Peyer's patch (tissue), 4 donors: ENCODE data around the gene MFAP4. TPM values are rescaled to one million over a fixed set of nuclear protein-coding genes. Genes with fewer than 3 reads are reported as not detected.

ENCODE experiments used
- DNase-seq, 3 donors: peaks; one replicate each; pipeline ENCODE4 v3.0.0-alpha.2; 2017 to 2019
- H3K27ac ChIP-seq, 4 donors: fragments of 200-600 bp; sonication (generic); one replicate each; pipeline ENCODE4 v1.5.1; 2016 to 2019
- H3K27me3 ChIP-seq, 2 donors: fragments of 200-600 bp; sonication (generic); one replicate each; pipeline ENCODE4 v1.5.1; 2019
- H3K36me3 ChIP-seq, 3 donors: fragments of 200-600 bp; sonication (generic); one replicate each; pipeline ENCODE4 v1.5.1; 2016 to 2019
- H3K4me1 ChIP-seq, 4 donors: fragments of 200-600 bp; sonication (generic); one replicate each; pipeline ENCODE4 v1.5.1; 2016 to 2019
- H3K4me3 ChIP-seq, 4 donors: fragments of 200-600 bp; sonication (generic); 1 replicate in 3 of 4; 2 replicates in 1 of 4; pipeline ENCODE4 v1.5.1; 2016 to 2019; ENCODE audit warnings: mild to moderate bottlenecking in 1 of 4
- H3K9me3 ChIP-seq, 4 donors: fragments of 200-600 bp; sonication (generic); one replicate each; pipeline ENCODE4 v1.5.1; 2016 to 2019; ENCODE audit warnings: mild to moderate bottlenecking in 1 of 4
- CTCF ChIP-seq, 6 experiments: fragments of 450-650 bp in 4 of 6; fragments of 200-600 bp in 2 of 6; sonication (generic) in 1 of 6; IDR thresholded peaks; one replicate each; pipeline ENCODE4 v1.5.1; 2017 to 2019; ENCODE audit warnings: antibody characterized with exemption in 6 of 6, mild to moderate bottlenecking in 3 of 6, moderate library complexity in 1 of 6
- POLR2A ChIP-seq, 2 donors: fragments of 450-650 bp; IDR thresholded peaks; one replicate each; pipeline ENCODE4 v1.5.1; 2017; ENCODE audit warnings: antibody characterized with exemption in 2 of 2, mild to moderate bottlenecking in 2 of 2, moderate library complexity in 2 of 2
- total RNA-seq, 4 donors: library from RNA; depleted of rRNA; stranded (reverse); fragments of >200 nt; gene quantifications; one replicate each; pipeline ENCODE4 v1.1.0, GENCODE V29; 2016

The MFAP4 gene
- total RNA-seq, 4 donors from 2014 or later: 12.6 to 70.8 (median 43.9) TPM

GRCh38 chr17:19387921-19388521, 1.0 kb upstream of the MFAP4 start:
- DNase-seq: peak in 1 of 3 donors; percentile 71
- peaks cover 0 to 62% (median 7%) of the 10 kb centered on the region in 4 donors for H3K4me1 ChIP-seq

GRCh38 chr17:19386051-19386929, 700 bp downstream of the MFAP4 start:
- peak overlapping the region; percentile 72 to 92 (median 84) for H3K27ac ChIP-seq
- H3K27me3 ChIP-seq: no peaks in the 10 kb centered on the region
- DNase-seq: peak in 1 of 3 donors; percentile 78
- H3K36me3 ChIP-seq: peaks cover 0 to 33% (median 0%) of the 10 kb centered on the region in 3 donors
- H3K9me3 ChIP-seq: no peaks in the 10 kb centered on the region
- peaks cover 0 to 68% (median 7%) of the 10 kb centered on the region in 4 donors for H3K4me1 ChIP-seq
- H3K4me3 ChIP-seq: peak overlapping the region in 2 of 4 donors; percentile 3 to 38
- TF ChIP-seq CTCF (IDR thresholded peaks at IDR 0.05) (no peak), POLR2A (IDR thresholded peaks at IDR 0.05) (peak in 1 of 2 donors; percentile 17)

More at GRCh38 chr17:19387921-19388521, 1.0 kb upstream of the MFAP4 start:
- Histone ChIP-seq H3K27me3 (no peaks in the 10 kb centered on the region), H3K9me3 (no peaks in the 10 kb centered on the region), H3K4me3 (no peak overlapping the region), H3K27ac (peak overlapping the region; percentile 72 to 92 (median 84)), H3K36me3 (peaks cover 0 to 15% (median 0%) of the 10 kb centered on the region in 3 donors)
- TF ChIP-seq CTCF (IDR thresholded peaks at IDR 0.05) (no peak), POLR2A (IDR thresholded peaks at IDR 0.05) (no peak)

- H3K4me3 ChIP-seq: peak overlapping the region in 1 of 4 donors; percentile 14
- TF ChIP-seq POLR2A (IDR thresholded peaks at IDR 0.05): no peak
- no peak for TF ChIP-seq CTCF (IDR thresholded peaks at IDR 0.05)
- H3K9me3 ChIP-seq: no peaks in the 10 kb centered on the region
- peaks cover 0 to 68% (median 7%) of the 10 kb centered on the region in 4 donors for H3K4me1 ChIP-seq
- H3K36me3 ChIP-seq: peaks cover 0 to 40% (median 0%) of the 10 kb centered on the region in 3 donors
- peak overlapping the region; percentile 72 to 92 (median 84) for H3K27ac ChIP-seq
- H3K27me3 ChIP-seq: no peaks in the 10 kb centered on the region
- DNase-seq: peak in 1 of 3 donors; percentile 41
These were observed 1.4 kb downstream of the MFAP4 start for GRCh38 chr17:19385521-19385983.

- TF ChIP-seq CTCF (IDR thresholded peaks at IDR 0.05) (no peak), POLR2A (IDR thresholded peaks at IDR 0.05) (no peak)
- DNase-seq: peak in 2 of 3 donors; percentile 31 to 77
- Histone ChIP-seq H3K4me1 (peaks cover 0 to 68% (median 7%) of the 10 kb centered on the region in 4 donors), H3K27me3 (no peaks in the 10 kb centered on the region), H3K9me3 (no peaks in the 10 kb centered on the region), H3K27ac (peak overlapping the region; percentile 72 to 92 (median 84)), H3K4me3 (peak overlapping the region in 1 of 4 donors; percentile 14), H3K36me3 (peaks cover 0 to 47% (median 0%) of the 10 kb centered on the region in 3 donors)
These were observed 2.1 kb downstream of the MFAP4 start for GRCh38 chr17:19384723-19385391.
